MM.1S (cell line): ENCODE results near the gene ATAD3A.
"Not testable (repeated sequence)": the region's sequence is repeated elsewhere in the genome, so short reads cannot be mapped to it uniquely, and the experiment has no call there.

ENCODE experiments used
- CTCF ChIP-seq: fragments of 300-600 bp; sonication (generic); IDR thresholded peaks from 2 replicates; pipeline ENCODE4 v1.5.1; 2016; ENCODE audit warnings: antibody characterized with exemption, low read length, mixed read lengths
- EZH2 ChIP-seq: fragments of 300-600 bp; sonication (generic); optimal IDR thresholded peaks from 2 replicates; pipeline ENCODE3; 2017; ENCODE audit warnings: low read depth, mild to moderate bottlenecking, antibody characterized with exemption, low read length, mixed read lengths
- EZH2phosphoT487 ChIP-seq: fragments of 300-600 bp; sonication (generic); IDR thresholded peaks from 2 replicates; pipeline ENCODE4 v1.6.1; 2018; ENCODE audit warnings: antibody characterized with exemption, low read length

GRCh38 chr1:1508775-1509464 is 3.0 kb upstream of the ATAD3A start:
- TF ChIP-seq CTCF, EZH2phosphoT487, EZH2: not testable (repeated sequence)
